ENCODE results near the gene CASKIN2.
A peak's percentile ranks its signal among the peaks of the same experiment; 100 is the strongest.

The CASKIN2 gene

DNA sequence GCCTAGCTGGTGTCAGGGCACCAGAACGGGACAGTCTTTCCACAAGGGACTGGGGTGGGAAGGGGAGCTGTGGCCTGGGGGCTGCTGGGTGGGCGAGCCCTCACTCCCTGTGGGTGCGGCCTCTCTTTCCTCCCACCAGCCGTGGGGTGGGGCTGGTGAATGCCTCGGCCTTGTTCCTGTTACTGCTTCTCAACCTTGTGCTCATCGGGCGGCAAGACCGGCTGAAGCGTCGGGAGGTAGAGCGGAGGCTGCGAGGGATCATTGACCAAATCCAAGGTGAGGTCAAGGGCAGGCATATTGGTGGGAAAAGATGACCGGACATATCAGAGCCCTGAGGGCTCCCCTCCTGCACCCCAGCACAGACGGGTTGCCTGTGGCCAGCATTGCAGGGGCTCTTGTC, 29.2 kb downstream of the CASKIN2 start:
- no peak overlapping the region for H2AFZ ChIP-seq (ENCODE audit: insufficient read depth, low read length, poor library complexity)
- no peak overlapping the region for H3K4ac ChIP-seq (ENCODE audit: low read depth, low read length)
- no peak overlapping the region for H3K9ac ChIP-seq (ENCODE audit: low read length)
- H3K36me3 ChIP-seq (ENCODE audit: control insufficient read depth in 1 of 2, insufficient read depth in 2 of 2, low read length in 2 of 2): peaks cover 5 to 28% of the 10 kb centered on the region in 2 experiments
- H4K91ac ChIP-seq (ENCODE audit: low read depth, low read length): no peak overlapping the region
- H2BK5ac ChIP-seq (ENCODE audit: low read depth, low read length, poor library complexity): no peak overlapping the region
- H3K14ac ChIP-seq (ENCODE audit: low read length): no peak overlapping the region
- no peak overlapping the region for H2BK12ac ChIP-seq (ENCODE audit: low read length)
- H2BK120ac ChIP-seq (ENCODE audit: insufficient read depth, low read length, poor library complexity): no peak overlapping the region
- no peak overlapping the region for H4K8ac ChIP-seq (ENCODE audit: low read depth, low read length)
- no peak overlapping the region for H3K23ac ChIP-seq (ENCODE audit: low read length)
- H3K27ac ChIP-seq (ENCODE audit: low read depth, low read length): no peak overlapping the region
- H3K4me2 ChIP-seq (ENCODE audit: low read length): no peak overlapping the region
- H3K4me3 ChIP-seq (ENCODE audit: low read depth, low read length): no peak overlapping the region
- H2AK5ac ChIP-seq (ENCODE audit: low read length): no peak overlapping the region
- H3K79me2 ChIP-seq (ENCODE audit: control insufficient read depth, insufficient read depth, low read length, poor library complexity): no peaks in the 10 kb centered on the region
- DNase-seq: no peak
- peaks cover 0 to 5% of the 10 kb centered on the region in 2 experiments for H3K4me1 ChIP-seq (ENCODE audit: control insufficient read depth in 1 of 2, insufficient read depth in 2 of 2, low read length in 2 of 2)
- no peak overlapping the region for H3K18ac ChIP-seq (ENCODE audit: low read length)
- H4K12ac ChIP-seq (ENCODE audit: low read depth, low read length): no peak overlapping the region
- peaks cover 1% of the 10 kb centered on the region for H3K9me3 ChIP-seq (ENCODE audit: insufficient read depth, low read depth, low read length)
- no peaks in the 10 kb centered on the region for H3K79me1 ChIP-seq (ENCODE audit: low read length)
- WGBS (ENCODE audit: extremely low coverage, insufficient coverage, insufficient read length): no CpG with 5 or more reads among the region's 14 CpGs
- no peaks in the 10 kb centered on the region for H3K27me3 ChIP-seq (ENCODE audit: insufficient read depth, low read length)

DNA sequence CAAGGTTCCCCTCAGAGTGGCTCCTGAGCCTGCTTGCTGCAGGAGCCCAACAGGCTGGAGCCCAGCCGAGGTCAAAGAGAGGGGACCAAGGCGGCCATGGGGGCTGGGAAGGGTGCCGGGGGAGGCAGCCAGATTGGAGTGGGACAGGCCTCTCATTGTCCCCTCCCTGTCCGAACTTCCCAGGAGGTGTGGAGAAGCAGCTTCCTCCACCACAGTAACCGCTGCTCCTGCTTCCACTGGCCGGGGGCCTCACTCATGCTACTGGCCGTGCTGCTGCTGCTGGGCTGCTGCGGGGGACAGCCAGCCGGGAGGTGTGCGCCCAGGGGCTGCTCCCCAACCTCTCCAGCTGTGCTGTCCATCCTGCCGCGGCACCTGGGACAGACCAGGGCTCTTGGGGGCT, 29.6 kb downstream of the CASKIN2 start:
- Histone ChIP-seq H4K8ac (ENCODE audit: low read depth, low read length) (no peak overlapping the region), H3K36me3 (ENCODE audit: control insufficient read depth in 1 of 2, insufficient read depth in 2 of 2, low read length in 2 of 2) (peaks cover 4 to 23% of the 10 kb centered on the region in 2 experiments), H3K4me3 (ENCODE audit: low read depth, low read length) (no peak overlapping the region), H2BK120ac (ENCODE audit: insufficient read depth, low read length, poor library complexity) (no peak overlapping the region), H3K9me3 (ENCODE audit: insufficient read depth, low read depth, low read length) (peaks cover 1% of the 10 kb centered on the region), H2AFZ (ENCODE audit: insufficient read depth, low read length, poor library complexity) (no peak overlapping the region), H3K14ac (ENCODE audit: low read length) (no peak overlapping the region), H3K79me1 (ENCODE audit: low read length) (no peaks in the 10 kb centered on the region), H4K12ac (ENCODE audit: low read depth, low read length) (no peak overlapping the region), H3K27ac (ENCODE audit: low read depth, low read length) (no peak overlapping the region), H3K4me2 (ENCODE audit: low read length) (no peak overlapping the region), H3K9ac (ENCODE audit: low read length) (no peak overlapping the region), H3K23ac (ENCODE audit: low read length) (no peak overlapping the region), H3K79me2 (ENCODE audit: control insufficient read depth, insufficient read depth, low read length, poor library complexity) (no peaks in the 10 kb centered on the region), H3K4ac (ENCODE audit: low read depth, low read length) (no peak overlapping the region), H3K18ac (ENCODE audit: low read length) (no peak overlapping the region), H2BK5ac (ENCODE audit: low read depth, low read length, poor library complexity) (no peak overlapping the region), H2AK5ac (ENCODE audit: low read length) (no peak overlapping the region), H2BK12ac (ENCODE audit: low read length) (no peak overlapping the region), H3K4me1 (ENCODE audit: control insufficient read depth in 1 of 2, insufficient read depth in 2 of 2, low read length in 2 of 2) (peaks cover 0 to 9% of the 10 kb centered on the region in 2 experiments), H3K27me3 (ENCODE audit: insufficient read depth, low read length) (no peaks in the 10 kb centered on the region), H4K91ac (ENCODE audit: low read depth, low read length) (no peak overlapping the region)
- WGBS (ENCODE audit: extremely low coverage, insufficient coverage, insufficient read length): no CpG with 5 or more reads among the region's 12 CpGs
- DNase-seq: no peak

DNA sequence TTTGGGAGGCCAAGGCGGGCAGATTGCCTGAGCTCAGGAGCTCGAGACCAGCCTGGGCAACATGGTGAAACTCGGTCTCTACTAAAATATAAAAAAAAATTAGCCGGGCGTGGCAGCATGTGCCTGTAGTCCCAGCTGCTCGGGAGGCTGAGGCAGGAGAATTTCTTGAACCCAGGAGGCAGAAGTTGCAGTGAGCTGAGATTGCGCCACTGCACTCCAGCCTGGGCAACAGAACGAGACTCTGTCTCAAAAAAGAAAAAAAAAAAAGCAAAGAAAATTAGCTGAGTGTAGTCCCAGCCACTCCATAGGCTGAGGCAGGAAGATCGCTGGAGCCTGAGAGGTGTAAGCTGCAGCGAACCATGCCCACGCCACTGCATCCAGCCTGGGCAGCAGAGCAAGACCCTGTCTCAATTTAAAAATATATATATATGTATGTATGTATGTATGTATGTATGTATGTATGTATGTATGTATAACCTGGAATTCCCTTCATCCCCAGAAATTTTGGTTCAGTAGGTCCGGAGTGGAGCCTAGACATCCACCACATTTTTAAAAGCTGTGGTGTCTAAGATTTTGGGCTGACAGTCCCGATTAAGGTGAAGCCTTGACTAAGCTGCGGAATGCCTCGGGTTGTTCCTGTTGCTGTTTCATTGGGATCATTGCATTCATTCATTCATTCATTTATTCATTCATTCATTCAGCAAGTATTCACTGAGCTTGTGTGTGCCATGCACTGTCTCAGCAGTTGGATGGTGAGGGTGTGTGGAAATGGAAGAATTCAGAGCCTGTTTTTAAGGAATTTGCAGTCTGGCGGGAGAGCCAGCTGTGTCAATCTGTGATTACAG, 33.0 kb downstream of the CASKIN2 start:
- Histone ChIP-seq H4K8ac (ENCODE audit: low read depth, low read length) (no peak overlapping the region), H3K9ac (ENCODE audit: low read length) (no peak overlapping the region), H3K36me3 (ENCODE audit: control insufficient read depth in 1 of 2, insufficient read depth in 2 of 2, low read length in 2 of 2) (peaks cover 4 to 15% of the 10 kb centered on the region in 2 experiments), H3K9me3 (ENCODE audit: insufficient read depth, low read depth, low read length) (peaks cover 1% of the 10 kb centered on the region), H3K4me1 (ENCODE audit: control insufficient read depth in 1 of 2, insufficient read depth in 2 of 2, low read length in 2 of 2) (peaks cover 5 to 11% of the 10 kb centered on the region in 2 experiments), H3K23ac (ENCODE audit: low read length) (no peak overlapping the region), H3K4ac (ENCODE audit: low read depth, low read length) (no peak overlapping the region), H3K79me2 (ENCODE audit: control insufficient read depth, insufficient read depth, low read length, poor library complexity) (no peaks in the 10 kb centered on the region), H2BK5ac (ENCODE audit: low read depth, low read length, poor library complexity) (no peak overlapping the region), H4K12ac (ENCODE audit: low read depth, low read length) (no peak overlapping the region), H3K27me3 (ENCODE audit: insufficient read depth, low read length) (no peaks in the 10 kb centered on the region), H2BK120ac (ENCODE audit: insufficient read depth, low read length, poor library complexity) (no peak overlapping the region), H2AK5ac (ENCODE audit: low read length) (no peak overlapping the region), H3K4me2 (ENCODE audit: low read length) (no peak overlapping the region), H3K14ac (ENCODE audit: low read length) (no peak overlapping the region), H3K79me1 (ENCODE audit: low read length) (no peaks in the 10 kb centered on the region), H2AFZ (ENCODE audit: insufficient read depth, low read length, poor library complexity) (no peak overlapping the region), H2BK12ac (ENCODE audit: low read length) (no peak overlapping the region), H3K18ac (ENCODE audit: low read length) (no peak overlapping the region), H4K91ac (ENCODE audit: low read depth, low read length) (no peak overlapping the region), H3K27ac (ENCODE audit: low read depth, low read length) (no peak overlapping the region), H3K4me3 (ENCODE audit: low read depth, low read length) (no peak overlapping the region)
- no CpG with 5 or more reads among the region's 16 CpGs for WGBS (ENCODE audit: extremely low coverage, insufficient coverage, insufficient read length)
- DNase-seq: no peak

DNA sequence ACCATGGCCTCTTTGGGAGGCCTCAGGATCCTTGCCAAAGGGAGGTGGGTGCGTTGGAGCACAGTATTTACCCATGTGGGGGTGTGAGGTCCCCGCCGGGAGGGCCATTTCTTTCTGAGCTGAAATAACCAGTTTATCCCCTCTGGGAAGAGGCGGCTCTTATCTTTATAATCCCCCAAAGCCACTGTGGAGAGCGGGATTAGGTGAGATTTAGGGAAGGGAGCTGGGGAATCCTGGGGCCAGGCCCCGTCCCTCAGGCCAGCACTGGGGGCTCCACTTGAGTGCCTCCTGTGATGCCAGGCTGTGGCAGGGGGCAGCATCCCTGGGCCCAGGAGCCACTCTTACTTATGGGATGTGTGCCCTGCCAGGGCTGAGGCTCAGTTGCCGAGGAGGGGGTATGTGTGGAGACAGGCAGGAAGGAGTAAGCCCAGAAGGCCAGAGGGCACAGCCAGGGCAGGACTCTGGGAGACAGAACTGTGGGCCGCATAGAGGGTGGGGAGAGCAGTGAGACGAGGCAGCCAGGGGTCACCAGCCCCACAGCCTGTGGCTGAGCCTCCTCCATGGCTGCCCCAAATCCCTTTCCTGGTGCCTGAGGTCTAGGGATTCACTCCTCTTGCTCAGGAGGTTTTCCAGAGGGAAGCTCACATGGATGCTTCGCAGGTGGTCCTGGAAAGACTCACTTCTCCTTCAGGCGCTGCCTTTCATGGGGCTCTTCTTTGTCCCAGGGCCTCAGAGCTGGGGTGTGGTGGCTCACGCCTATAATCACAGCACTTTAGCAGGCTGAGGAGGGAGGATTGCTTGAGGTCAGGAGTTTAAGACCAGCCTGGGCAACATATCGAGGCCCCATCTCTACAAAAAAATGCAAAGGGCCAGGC, 33.9 kb downstream of the CASKIN2 start:
- Histone ChIP-seq H2BK120ac (ENCODE audit: insufficient read depth, low read length, poor library complexity) (no peak overlapping the region), H3K9ac (ENCODE audit: low read length) (no peak overlapping the region), H3K4me1 (ENCODE audit: control insufficient read depth in 1 of 2, insufficient read depth in 2 of 2, low read length in 2 of 2) (peaks cover 5 to 11% of the 10 kb centered on the region in 2 experiments), H3K27ac (ENCODE audit: low read depth, low read length) (no peak overlapping the region), H3K9me3 (ENCODE audit: insufficient read depth, low read depth, low read length) (peaks cover 1% of the 10 kb centered on the region), H2AFZ (ENCODE audit: insufficient read depth, low read length, poor library complexity) (no peak overlapping the region), H3K36me3 (ENCODE audit: control insufficient read depth in 1 of 2, insufficient read depth in 2 of 2, low read length in 2 of 2) (peaks cover 4 to 16% of the 10 kb centered on the region in 2 experiments), H3K14ac (ENCODE audit: low read length) (no peak overlapping the region), H3K79me1 (ENCODE audit: low read length) (no peaks in the 10 kb centered on the region), H3K23ac (ENCODE audit: low read length) (no peak overlapping the region), H4K8ac (ENCODE audit: low read depth, low read length) (no peak overlapping the region), H3K18ac (ENCODE audit: low read length) (peak overlapping the region; percentile 21), H3K27me3 (ENCODE audit: insufficient read depth, low read length) (no peaks in the 10 kb centered on the region), H2BK12ac (ENCODE audit: low read length) (no peak overlapping the region), H2BK5ac (ENCODE audit: low read depth, low read length, poor library complexity) (no peak overlapping the region), H3K4me2 (ENCODE audit: low read length) (no peak overlapping the region), H3K4ac (ENCODE audit: low read depth, low read length) (no peak overlapping the region), H3K4me3 (ENCODE audit: low read depth, low read length) (no peak overlapping the region), H3K79me2 (ENCODE audit: control insufficient read depth, insufficient read depth, low read length, poor library complexity) (no peaks in the 10 kb centered on the region), H4K91ac (ENCODE audit: low read depth, low read length) (no peak overlapping the region), H2AK5ac (ENCODE audit: low read length) (no peak overlapping the region), H4K12ac (ENCODE audit: low read depth, low read length) (no peak overlapping the region)
- WGBS (ENCODE audit: extremely low coverage, insufficient coverage, insufficient read length): no CpG with 5 or more reads among the region's 13 CpGs
- DNase-seq: no peak
